Epidermal melanocyte (primary cell): Measurements from ENCODE around the gene GH1.
"Not testable (repeated sequence)": the region's sequence is repeated elsewhere in the genome, so short reads cannot be mapped to it uniquely, and the experiment has no call there.

Experiments used
- DNase-seq: peaks from one replicate; pipeline ENCODE4 v3.0.0; 2011; ENCODE audit warnings: low spot score; ENCODE audit not compliant: insufficient read length

The GH1 gene

DNA sequence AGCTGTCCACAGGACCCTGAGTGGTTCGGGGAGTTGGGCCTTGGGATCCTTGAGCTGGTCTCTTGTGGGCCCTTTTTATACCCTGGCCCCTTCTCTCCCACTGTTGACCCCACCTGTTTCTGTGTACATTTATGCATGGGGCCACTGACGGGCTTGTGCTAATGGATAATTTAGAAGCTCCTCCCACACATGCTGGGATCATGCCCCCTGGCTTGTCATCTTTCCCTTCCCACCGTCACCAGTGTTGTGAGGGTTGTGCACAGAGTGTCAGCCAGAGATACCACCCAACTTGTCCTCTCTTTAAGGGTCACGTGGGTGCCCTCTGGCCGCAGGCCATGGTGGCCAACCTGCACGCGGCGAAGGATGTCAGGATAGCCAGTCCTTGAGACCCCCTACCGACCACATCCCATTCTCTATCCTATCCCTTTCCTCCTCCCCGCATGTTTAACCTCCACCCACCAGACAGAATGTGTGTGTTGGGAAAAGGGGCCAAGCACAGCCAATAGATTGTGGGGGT lies at the start of gene GH1:
Gene GH1, minus strand, starts transcription at position 51 of the 517 bp plus-strand sequence. CDS start 63 bp downstream, outside the sequence.
- DNase-seq = not testable (repeated sequence)

DNA sequence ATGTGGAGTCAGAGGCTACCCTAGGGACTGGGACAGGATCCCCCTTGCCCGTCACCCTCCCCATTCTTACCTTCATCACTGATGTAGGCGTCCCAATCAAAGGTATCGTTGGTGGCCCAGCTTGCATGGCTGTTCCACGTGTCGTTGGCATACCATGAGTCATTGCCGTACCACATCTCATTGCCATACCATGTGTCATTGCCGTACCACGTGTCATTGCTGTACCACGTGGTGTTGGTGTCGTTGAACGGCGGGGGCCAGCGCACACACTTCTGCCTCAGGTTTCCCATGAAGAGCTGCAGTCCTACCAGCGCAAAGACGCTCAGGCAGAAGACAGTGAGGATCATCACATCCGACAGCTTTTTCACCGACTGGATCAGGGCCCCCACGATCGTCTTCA lies 49.3 kb upstream of the GH1 start:
- DNase-seq = no peak

GRCh38 chr17:63966646-63967264 lies 48.1 kb upstream of the GH1 start:
- DNase-seq = no peak

- DNase-seq = no peak
Observed at GRCh38 chr17:63963123-63963522, 44.5 kb upstream of the GH1 start.

DNA sequence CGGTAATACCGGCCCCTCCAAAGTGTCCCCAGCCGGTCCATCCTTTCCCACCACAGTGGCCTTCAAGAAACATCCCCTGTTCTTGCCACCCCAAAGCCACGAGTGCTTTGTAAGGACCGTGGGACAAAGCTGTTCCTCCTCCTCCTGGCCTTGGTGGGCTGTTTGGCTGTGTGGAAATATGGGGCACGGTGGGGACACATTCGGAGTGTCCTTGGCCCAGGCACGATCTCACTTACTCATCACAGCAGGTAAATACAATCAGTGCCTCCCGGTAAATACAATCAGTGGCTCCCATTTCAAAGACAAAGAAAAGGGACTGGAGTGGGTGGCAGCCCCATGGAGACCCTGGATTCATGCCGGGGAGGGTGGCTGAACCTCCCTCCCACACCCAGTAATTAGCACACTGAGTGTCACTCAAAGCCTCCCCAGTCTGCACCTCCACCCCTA lies 43.7 kb upstream of the GH1 start:
- DNase-seq = no peak

- no peak for DNase-seq
Observed at GRCh38 chr17:63961355-63962212, 42.9 kb upstream of the GH1 start.

- no peak for DNase-seq
Observed at GRCh38 chr17:63960430-63960829, 41.8 kb upstream of the GH1 start.

DNA sequence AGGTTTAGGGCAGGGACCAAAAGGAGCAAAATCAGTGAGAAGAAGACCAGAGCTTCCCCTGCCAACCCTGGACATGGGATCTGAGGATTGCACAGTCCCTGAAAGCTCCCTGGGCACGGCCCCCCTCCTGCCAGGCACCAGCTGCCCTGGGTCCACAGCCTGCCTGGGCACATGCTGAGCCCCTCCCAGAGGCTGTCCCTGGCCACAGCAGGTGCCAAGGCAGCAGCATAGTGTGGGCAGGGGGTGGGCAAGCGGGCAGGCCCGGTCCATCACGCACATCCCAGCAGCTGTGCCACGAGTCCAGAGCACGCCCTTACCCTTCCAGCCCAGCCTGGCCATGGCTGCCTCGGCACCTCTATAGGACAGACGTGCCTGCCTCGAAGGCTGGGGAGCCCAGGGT lies 41.4 kb upstream of the GH1 start:
- no peak for DNase-seq

GRCh38 chr17:63956296-63956920 lies 37.8 kb upstream of the GH1 start:
- DNase-seq = no peak

- DNase-seq = no peak
Observed at GRCh38 chr17:63955791-63956190, 37.2 kb upstream of the GH1 start.

- no peak for DNase-seq
Observed at GRCh38 chr17:63955232-63955631, 36.6 kb upstream of the GH1 start.

DNA sequence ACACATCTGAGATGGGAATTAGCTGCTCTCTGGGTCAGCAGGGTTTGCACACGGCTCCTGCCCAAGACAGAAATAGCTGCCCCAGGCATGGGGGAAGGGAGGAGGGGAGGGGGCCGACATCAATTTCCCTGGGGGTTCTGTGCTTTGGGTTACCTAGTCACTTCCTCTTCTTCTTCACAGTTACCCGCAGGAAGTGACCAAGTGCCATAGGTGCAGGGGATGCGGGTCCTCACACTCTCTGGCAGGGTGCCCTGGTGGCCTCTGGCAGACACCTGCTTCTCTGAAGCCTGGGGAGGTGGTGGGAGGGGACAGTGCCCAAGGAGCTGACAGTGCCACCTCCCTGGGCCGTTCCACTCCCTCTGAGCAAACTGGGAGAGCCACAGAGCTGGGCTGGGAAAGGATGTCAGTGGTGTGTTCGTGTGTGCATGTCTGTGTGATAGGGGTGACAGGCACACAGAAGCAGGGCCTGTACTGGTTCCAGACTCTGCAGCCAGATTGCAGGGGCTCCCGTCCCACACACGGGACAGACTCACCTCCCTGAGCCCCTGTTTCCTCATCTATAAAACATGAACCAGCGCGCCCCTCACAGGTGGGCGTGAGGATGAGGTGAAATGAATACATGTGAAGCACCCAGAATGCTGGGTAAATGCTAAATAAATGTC lies 35.9 kb upstream of the GH1 start:
- DNase-seq = no peak

- DNase-seq = no peak
Observed at GRCh38 chr17:63950940-63951907, 32.6 kb upstream of the GH1 start.

DNA sequence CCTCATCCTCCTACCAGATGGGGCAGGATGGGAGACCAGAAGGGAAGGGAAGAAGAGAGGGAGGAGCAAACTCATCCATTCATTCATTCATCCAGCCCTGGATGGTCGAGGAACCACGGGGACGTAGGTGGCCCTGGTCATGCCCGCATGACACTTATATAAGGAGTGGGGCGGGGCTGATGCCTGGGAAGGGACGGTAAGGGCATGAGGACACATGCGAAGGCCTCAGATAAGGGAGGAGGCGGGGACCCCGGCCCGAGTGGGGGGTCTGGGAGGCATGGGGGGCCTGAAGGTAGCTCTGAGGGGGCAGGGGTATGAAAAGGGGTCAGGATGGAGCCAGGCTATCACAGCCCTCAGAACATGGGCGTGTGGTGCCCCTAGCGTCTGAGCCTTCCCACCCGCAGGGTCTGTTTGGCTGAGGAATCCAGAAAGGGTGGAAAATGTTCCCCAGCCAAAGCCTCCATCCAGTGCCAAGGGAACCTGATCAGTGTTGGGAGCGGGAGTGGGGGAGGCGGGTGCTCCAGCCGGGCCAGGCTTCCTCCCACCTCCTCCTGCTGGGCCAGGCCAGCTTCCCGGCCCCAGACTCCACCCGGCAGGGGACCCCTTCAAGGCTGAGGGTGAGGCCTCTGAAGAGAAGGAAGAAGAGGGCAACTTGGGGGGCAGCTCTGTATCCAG lies 31.1 kb upstream of the GH1 start:
- DNase-seq = no peak

- no peak for DNase-seq
Observed at GRCh38 chr17:63948521-63948920, 29.9 kb upstream of the GH1 start.

GRCh38 chr17:63947711-63948330 lies 29.2 kb upstream of the GH1 start:
- DNase-seq = no peak

DNA sequence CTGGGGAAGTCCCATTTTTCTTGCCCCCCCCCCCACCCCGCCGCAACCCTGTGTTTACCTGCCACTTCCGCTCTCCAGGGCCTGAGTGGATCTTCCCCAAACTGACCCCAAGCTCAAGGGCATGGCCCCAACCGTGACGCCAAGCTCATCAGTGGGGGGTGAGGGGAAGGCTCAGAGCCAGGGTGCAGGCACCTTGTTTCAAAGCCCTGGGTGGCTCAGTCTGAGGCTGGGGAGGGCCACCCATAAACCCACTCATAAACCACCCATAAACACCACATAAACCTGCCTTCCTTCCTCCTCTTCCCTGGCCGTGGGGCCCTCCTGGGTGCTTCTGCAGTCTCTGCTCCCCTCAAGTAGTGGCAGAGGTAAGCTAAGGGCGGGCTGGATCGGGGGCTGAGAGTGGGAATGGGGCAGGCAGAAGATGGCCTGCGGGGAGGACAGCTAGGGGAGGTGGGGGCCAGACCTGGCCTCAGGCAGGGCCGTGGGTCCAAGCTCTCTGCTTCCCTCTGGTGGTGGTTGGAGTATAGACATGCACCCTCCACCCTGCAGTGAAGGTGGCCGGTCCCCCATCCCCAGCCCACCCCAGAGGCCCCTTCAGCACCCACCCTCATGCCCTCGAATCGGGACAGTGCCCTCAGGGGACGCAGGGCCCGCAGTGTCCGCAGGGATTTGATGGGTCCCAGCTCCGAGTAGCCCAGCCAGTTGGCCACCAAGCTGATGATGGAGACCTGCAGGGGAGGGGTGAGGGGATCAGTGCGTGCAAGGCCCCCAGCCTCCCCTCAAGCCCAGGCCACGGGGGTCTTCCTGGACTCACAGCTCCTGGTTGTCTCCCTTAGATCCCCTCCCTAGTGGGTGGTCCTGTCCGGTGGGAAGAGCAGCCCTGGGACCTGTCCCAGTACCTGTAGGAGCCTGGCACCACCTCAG lies 28.1 kb upstream of the GH1 start:
- peak; percentile 58 for DNase-seq

DNA sequence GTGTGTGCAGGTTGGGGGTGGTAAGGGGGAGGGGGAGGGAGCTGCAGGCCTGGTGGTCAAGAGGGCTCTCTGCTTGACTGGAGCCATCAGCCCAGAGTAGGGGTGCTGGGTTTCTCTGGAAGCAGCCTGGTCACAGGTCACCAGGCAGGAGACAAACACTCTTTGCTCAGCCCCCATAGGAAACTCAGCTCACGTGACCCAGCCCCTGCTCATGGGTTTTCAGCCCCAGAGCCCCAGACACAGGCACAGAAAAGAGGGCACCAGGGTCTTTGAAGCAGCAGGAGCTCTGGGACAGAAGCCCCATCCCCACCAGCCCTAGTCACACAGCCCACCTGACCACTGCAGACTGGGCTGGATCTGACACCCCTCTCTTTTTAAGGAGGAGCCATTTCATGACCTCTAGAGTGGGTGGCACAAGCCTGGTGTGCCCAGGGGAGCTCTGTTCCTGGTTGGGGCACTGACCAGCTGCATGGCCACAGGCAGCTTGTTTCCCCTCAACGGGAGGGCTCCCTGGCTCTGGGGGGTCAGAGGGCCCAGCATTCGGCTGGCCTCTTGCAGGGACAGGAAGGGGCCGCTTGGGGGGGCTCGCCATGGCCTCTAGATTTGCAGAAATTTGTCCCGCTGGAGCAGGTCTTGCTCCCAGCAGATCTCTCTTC lies 27.3 kb upstream of the GH1 start:
- DNase-seq = no peak
